Urinary bladder (tissue), 4 donors: ENCODE measurements around the gene UTF1. TPM values are rescaled to one million over a fixed set of nuclear protein-coding genes. Genes with fewer than 3 reads are reported as not detected.

Source experiments
- DNase-seq: peaks from one replicate; pipeline ENCODE4 v3.0.0-alpha.2; 2015; ENCODE audit errors: extremely low spot score
- H3K27ac ChIP-seq: one replicate; pipeline ENCODE4 v1.5.1; 2013; ENCODE audit warnings: low read depth, mild to moderate bottlenecking, moderate library complexity
- H3K36me3 ChIP-seq: one replicate; pipeline ENCODE4 v1.6.1; 2013; ENCODE audit warnings: mild to moderate bottlenecking, moderate library complexity; ENCODE audit not compliant: insufficient read depth
- H3K4me1 ChIP-seq: one replicate; pipeline ENCODE4 v1.6.1; 2013; ENCODE audit warnings: mild to moderate bottlenecking, moderate library complexity; ENCODE audit not compliant: insufficient read depth
- H3K4me3 ChIP-seq: one replicate; pipeline ENCODE4 v1.5.1; 2013; ENCODE audit warnings: low read depth, low read length
- WGBS: extraction: QIAGEN DNeasy Blood & Tissue Kit; methylation state at CpG from one replicate; pipeline ENCODE4 v1.1.7; 2013; 5-methylcytosine and 5-hydroxymethylcytosine counted together
- polyA plus RNA-seq: library from polyadenylated mRNA; stranded (reverse); fragments of 200-250 nt; gene quantifications from one replicate; pipeline ENCODE4 v1.2.3, GENCODE V29; 2013
- total RNA-seq: library from RNA; depleted of rRNA; stranded (reverse); fragments of >200 nt; gene quantifications from one replicate; pipeline ENCODE4 v1.2.3, GENCODE V29; 2014
- donor health status: healthy with polysubstance abuse.
- donor health status: healthy.

Gene UTF1
- total and polyA plus RNA-seq, 2 donors: not detected

- H3K4me1 ChIP-seq: no peaks in the 10 kb centered on the region
- no peak for DNase-seq
- no peak overlapping the region for H3K4me3 ChIP-seq
- no peaks in the 10 kb centered on the region for H3K36me3 ChIP-seq
- no peak overlapping the region for H3K27ac ChIP-seq
- 90% methylated on average over 15 of the region's 15 CpGs for WGBS
These were observed 29.4 kb upstream of the UTF1 start for GRCh38 chr10:133200621-133201031.

GRCh38 chr10:133201151-133201947 lies 28.7 kb upstream of the UTF1 start:
- H3K4me3 ChIP-seq: no peak overlapping the region
- no peaks in the 10 kb centered on the region for H3K4me1 ChIP-seq
- H3K36me3 ChIP-seq: no peaks in the 10 kb centered on the region
- no peak overlapping the region for H3K27ac ChIP-seq
- WGBS: 91% methylated on average over 57 of the region's 57 CpGs
- DNase-seq: no peak

- Histone ChIP-seq H3K4me3 (no peak overlapping the region), H3K27ac (no peak overlapping the region), H3K4me1 (no peaks in the 10 kb centered on the region), H3K36me3 (no peaks in the 10 kb centered on the region)
- 78% methylated on average over 29 of the region's 29 CpGs for WGBS
- no peak for DNase-seq
These were observed 27.9 kb upstream of the UTF1 start for GRCh38 chr10:133201948-133202725.

- DNase-seq: no peak
- 85% methylated on average over 59 of the region's 62 CpGs for WGBS
- no peak overlapping the region for H3K27ac ChIP-seq
- H3K4me3 ChIP-seq: no peak overlapping the region
- no peaks in the 10 kb centered on the region for H3K36me3 ChIP-seq
- H3K4me1 ChIP-seq: no peaks in the 10 kb centered on the region
These were observed 27.0 kb upstream of the UTF1 start for GRCh38 chr10:133202778-133203651.

GRCh38 chr10:133203652-133204195 lies 26.3 kb upstream of the UTF1 start:
- 87% methylated on average over 31 of the region's 31 CpGs for WGBS

GRCh38 chr10:133204226-133205015 lies 25.6 kb upstream of the UTF1 start:
- Histone ChIP-seq H3K27ac (no peak overlapping the region), H3K36me3 (no peaks in the 10 kb centered on the region), H3K4me1 (no peaks in the 10 kb centered on the region), H3K4me3 (no peak overlapping the region)
- 93% methylated on average over 38 of the region's 38 CpGs for WGBS
- DNase-seq: no peak

More at GRCh38 chr10:133203652-133204195, 26.3 kb upstream of the UTF1 start:
- H3K4me3 ChIP-seq: no peak overlapping the region
- H3K27ac ChIP-seq: no peak overlapping the region
- no peak for DNase-seq
- no peaks in the 10 kb centered on the region for H3K4me1 ChIP-seq
- no peaks in the 10 kb centered on the region for H3K36me3 ChIP-seq

- Histone ChIP-seq H3K4me3 (no peak overlapping the region), H3K27ac (no peak overlapping the region), H3K4me1 (no peaks in the 10 kb centered on the region), H3K36me3 (no peaks in the 10 kb centered on the region)
- DNase-seq: no peak
- 88% methylated on average over 23 of the region's 23 CpGs for WGBS
These were observed 24.9 kb upstream of the UTF1 start for GRCh38 chr10:133205146-133205545.

- Histone ChIP-seq H3K27ac (no peak overlapping the region), H3K4me3 (no peak overlapping the region), H3K4me1 (no peaks in the 10 kb centered on the region), H3K36me3 (no peaks in the 10 kb centered on the region)
- 77% methylated on average over 17 of the region's 17 CpGs for WGBS
- DNase-seq: no peak
These were observed 23.5 kb upstream of the UTF1 start for GRCh38 chr10:133206356-133207040.

- no peak overlapping the region for H3K4me3 ChIP-seq
- no peaks in the 10 kb centered on the region for H3K4me1 ChIP-seq
- no peaks in the 10 kb centered on the region for H3K36me3 ChIP-seq
- DNase-seq: no peak
- no peak overlapping the region for H3K27ac ChIP-seq
- 91% methylated on average over 36 of the region's 36 CpGs for WGBS
These were observed 22.9 kb upstream of the UTF1 start for GRCh38 chr10:133207041-133207600.

- Histone ChIP-seq H3K4me3 (no peak overlapping the region), H3K36me3 (no peaks in the 10 kb centered on the region), H3K4me1 (no peaks in the 10 kb centered on the region), H3K27ac (no peak overlapping the region)
- no peak for DNase-seq
- WGBS: 85% methylated on average over 17 of the region's 17 CpGs
These were observed 22.4 kb upstream of the UTF1 start for GRCh38 chr10:133207627-133208026.

- Histone ChIP-seq H3K36me3 (no peaks in the 10 kb centered on the region), H3K4me3 (no peak overlapping the region), H3K4me1 (no peaks in the 10 kb centered on the region), H3K27ac (no peak overlapping the region)
- DNase-seq: no peak
- WGBS: 93% methylated on average over 18 of the region's 18 CpGs
These were observed 21.6 kb upstream of the UTF1 start for GRCh38 chr10:133208466-133208865.

GRCh38 chr10:133209117-133209516 lies 20.9 kb upstream of the UTF1 start:
- Histone ChIP-seq H3K4me3 (no peak overlapping the region), H3K36me3 (no peaks in the 10 kb centered on the region), H3K27ac (no peak overlapping the region), H3K4me1 (no peaks in the 10 kb centered on the region)
- DNase-seq: no peak
- WGBS: 96% methylated on average over 14 of the region's 14 CpGs
